H1 (cell line): ENCODE data around the gene GSTA1. TPM values are rescaled to one million over a fixed set of nuclear protein-coding genes. Genes with fewer than 3 reads are reported as not detected.

Source experiments
- BCL11A ChIP-seq, 2 experiments: IDR thresholded peaks; one replicate each; pipeline ENCODE4 v1.6.1; 2011; ENCODE audit warnings: low read depth in 2 of 2, low read length in 2 of 2, mild to moderate bottlenecking in 2 of 2
- polyA plus RNA-seq, 7 experiments: library from polyadenylated mRNA; depleted of rRNA in 3 of 7; stranded (reverse) in 5 of 7; unstranded in 2 of 7; fragments of >200 nt in 5 of 7; fragments of 200-250 nt in 2 of 7; gene quantifications; 1 replicate in 5 of 7; 2 replicates in 1 of 7; 4 replicates in 1 of 7; pipeline versions ENCODE4 v1.2.1 to v1.2.3, GENCODE V29; 2011 to 2013; ENCODE audit warnings: missing spikeins in 2 of 7, mixed read lengths in 2 of 7
- total RNA-seq: library from RNA; stranded (reverse); fragmentation: NEBNext Ultra II Directional; extraction: Animal tissue kit (Norgen Biotek cat#: 25700); gene quantifications from 2 replicates; pipeline ENCODE4 v1.2.1, GENCODE V29; 2021

The GSTA1 gene
- total and polyA plus RNA-seq, 2 of the 8 experiments (the other 6 are each of a cell fraction or from before 2014, with no cell fraction given), result 0.08 TPM; not detected in 1

GRCh38 chr6:52788478-52788877 is 15.1 kb downstream of the GSTA1 start (continued):
- no peak for TF ChIP-seq BCL11A (IDR thresholded peaks at IDR 0.05; ENCODE audit: low read depth in 2 of 2, low read length in 2 of 2)
- TF ChIP-seq, all 59 proteins: peak for 0
